HepG2 (cell line): ENCODE measurements around the gene INSIG1. TPM values are rescaled to one million over a fixed set of nuclear protein-coding genes. Genes with fewer than 3 reads are reported as not detected.

Source experiments
- ATAC-seq: fragments of 200-7000 bp; cut with Tn5 transposase; 3 replicates; pipeline ENCODE4 v1.9.1; 2020; ENCODE audit warnings: mild to moderate bottlenecking, moderate library complexity
- BruUV-seq: library from RNA; stranded (reverse); fragments of 400-500 nt; replicated peaks from 2 replicates; lab custom pipeline; 2021; lab: Mats Ljungman, UMichigan
- CTCF ChIA-PET: fragments of 300-600 bp; formaldehyde crosslinking; extraction: SDS; loops from one replicate; lab custom pipeline; 2021; ENCODE audit warnings: low total read pairs, inconsistent platforms, low intra/inter-chr PET ratio; lab: Yijun Ruan, JAX
- POLR2A ChIA-PET: fragments of 350-600 bp; sonication (Branson Sonifier 250); formaldehyde crosslinking; loops from one replicate; lab custom pipeline; 2020; ENCODE audit warnings: antibody characterized with exemption, inconsistent platforms; lab: Yijun Ruan, JAX
- DNase-seq: peaks from one replicate; pipeline ENCODE4 v3.0.0-alpha.2; 2015; ENCODE audit warnings: low spot score
- FAIRE-seq: peaks from 3 replicates; lab custom pipeline; 2011; peaks lifted over from hg19 to GRCh38; lab: Jason Lieb, UNC
- H2AFZ ChIP-seq: one replicate; pipeline ENCODE4 v1.6.1; 2011; ENCODE audit warnings: low read length, inconsistent platforms
- H3K27ac ChIP-seq: fragments of 300-600 bp; 3 replicates; pipeline ENCODE4 v1.8.0; 2011; ENCODE audit warnings: mixed run types, mild to moderate bottlenecking, mixed read lengths, low read length, inconsistent platforms; ENCODE audit not compliant: insufficient read depth; ENCODE audit errors: extremely low read length
- H3K27me3 ChIP-seq, 2 experiments: fragments of 200-600 bp in 1 of 2; 2 replicates in 1 of 2; 3 replicates in 1 of 2; pipeline versions ENCODE4 v1.6.0 to v1.8.0; 2011; ENCODE audit warnings: low read length in 2 of 2, mild to moderate bottlenecking in 2 of 2, moderate library complexity in 2 of 2, inconsistent platforms in 1 of 2; ENCODE audit not compliant: insufficient read depth in 2 of 2, control insufficient read depth in 1 of 2
- H3K36me3 ChIP-seq, 2 experiments: fragments of 200-600 bp in 1 of 2; replicated peaks in 1 of 2; 2 replicates in 1 of 2; 3 replicates in 1 of 2; pipeline versions ENCODE4 v1.5.1 to v1.8.0; 2011; ENCODE audit warnings: low read length in 2 of 2, inconsistent platforms in 1 of 2; ENCODE audit not compliant: insufficient read depth in 2 of 2, control insufficient read depth in 1 of 2
- H3K4me1 ChIP-seq: 2 replicates; pipeline ENCODE4 v1.5.1; 2012; ENCODE audit warnings: low read length, inconsistent platforms; ENCODE audit not compliant: insufficient read depth
- H3K4me2 ChIP-seq: 2 replicates; pipeline ENCODE4 v1.6.0; 2011; ENCODE audit warnings: low read depth, low read length, inconsistent platforms
- H3K4me3 ChIP-seq, 3 experiments: fragments of 200-600 bp in 1 of 3; sonication (generic), shearing (Covaris generic) in 1 of 3; replicated peaks in 1 of 3; 2 replicates each; pipeline ENCODE4 v1.5.1; 2011 to 2016; ENCODE audit warnings: low read length in 3 of 3, inconsistent platforms in 2 of 3, low read depth in 2 of 3, mild to moderate bottlenecking in 2 of 3, control low read depth in 1 of 3, mixed read lengths in 1 of 3; ENCODE audit not compliant: insufficient read depth in 1 of 3
- H3K79me2 ChIP-seq: one replicate; pipeline ENCODE4 v1.6.1; 2011; ENCODE audit warnings: low read length, inconsistent platforms; ENCODE audit not compliant: insufficient read depth
- H3K9ac ChIP-seq: 2 replicates; pipeline ENCODE4 v1.6.0; 2011; ENCODE audit warnings: mild to moderate bottlenecking, low read depth, low read length, inconsistent platforms; ENCODE audit not compliant: insufficient read depth
- H3K9me3 ChIP-seq: 2 replicates; pipeline ENCODE4 v1.5.1; 2012; ENCODE audit warnings: mild to moderate bottlenecking, low read length
- H4K20me1 ChIP-seq: 2 replicates; pipeline ENCODE4 v1.6.0; 2011; ENCODE audit warnings: inconsistent platforms, mild to moderate bottlenecking, low read length, moderate library complexity; ENCODE audit not compliant: insufficient read depth
- CEBPB ChIP-seq: IDR thresholded peaks from 2 replicates; pipeline ENCODE4 v1.6.1; 2011; ENCODE audit warnings: low read depth, low read length, improper control_type of control experiment, borderline replicate concordance
- DNMT3B ChIP-seq: conservative IDR thresholded peaks from 2 replicates; pipeline ENCODE4 v1.6.1; 2016; ENCODE audit warnings: missing biosample characterization, control low read depth
- GATA4 ChIP-seq: sonication (generic); IDR thresholded peaks from 2 replicates; pipeline ENCODE4 v1.6.1; 2016; ENCODE audit warnings: antibody characterized with exemption, low read depth, borderline replicate concordance
- MTERF4 ChIP-seq: sonication (generic); formaldehyde crosslinking; IDR thresholded peaks from 2 replicates; pipeline ENCODE4 v1.8.0; 2023; ENCODE audit warnings: mild to moderate bottlenecking, missing genetic modification reagents
- NCOA5 ChIP-seq: sonication (generic); formaldehyde crosslinking; IDR thresholded peaks from 2 replicates; pipeline ENCODE4 v1.4.0; 2020; ENCODE audit warnings: missing genetic modification reagents
- NCOR1 ChIP-seq: fragments of 200-600 bp; sonication (generic); IDR thresholded peaks from 2 replicates; pipeline ENCODE4 v1.7.0; 2017; ENCODE audit warnings: antibody characterized with exemption, low read length, borderline replicate concordance
- XBP1 ChIP-seq: sonication (generic); formaldehyde crosslinking; IDR thresholded peaks from 2 replicates; pipeline ENCODE4 v1.5.0; 2020; ENCODE audit warnings: missing genetic modification reagents
- ZBTB43 ChIP-seq: sonication (generic); formaldehyde crosslinking; conservative IDR thresholded peaks from 2 replicates; pipeline ENCODE4 v1.4.0; 2020; ENCODE audit warnings: missing genetic modification reagents
- ZNF17 ChIP-seq: sonication (generic); formaldehyde crosslinking; IDR thresholded peaks from 2 replicates; pipeline ENCODE4 v1.5.0; 2020; ENCODE audit warnings: mild to moderate bottlenecking, missing genetic modification reagents
- ZNF230 ChIP-seq: sonication (generic); formaldehyde crosslinking; IDR thresholded peaks from 2 replicates; pipeline ENCODE4 v1.4.0; 2020; ENCODE audit warnings: mild to moderate bottlenecking, missing genetic modification reagents
- ZNF468 ChIP-seq: sonication (generic); formaldehyde crosslinking; IDR thresholded peaks from 2 replicates; pipeline ENCODE4 v1.8.0; 2022; ENCODE audit warnings: mild to moderate bottlenecking, moderate library complexity, missing genetic modification reagents
- ZNF510 ChIP-seq: sonication (generic); formaldehyde crosslinking; IDR thresholded peaks from 2 replicates; pipeline ENCODE4 v1.4.0; 2020; ENCODE audit warnings: low read depth, mild to moderate bottlenecking, missing genetic modification reagents
- ZNF552 ChIP-seq: sonication (generic); formaldehyde crosslinking; IDR thresholded peaks from 2 replicates; pipeline ENCODE4 v1.9.0; 2022; ENCODE audit warnings: missing genetic modification reagents, mild to moderate bottlenecking, borderline replicate concordance
- ZNF619 ChIP-seq: sonication (generic); formaldehyde crosslinking; IDR thresholded peaks from 2 replicates; pipeline ENCODE4 v1.4.0; 2020; ENCODE audit warnings: mild to moderate bottlenecking, missing genetic modification reagents
- ZZZ3 ChIP-seq: sonication (generic); formaldehyde crosslinking; IDR thresholded peaks from 2 replicates; pipeline ENCODE4 v1.4.0; 2020; ENCODE audit warnings: missing genetic modification reagents, mild to moderate bottlenecking, borderline replicate concordance
- WGBS: methylation state at CpG from one replicate; pipeline ENCODE4 v1.1.6; 2017; ENCODE audit warnings: low lambda C conversion rate; 5-methylcytosine and 5-hydroxymethylcytosine counted together
- in situ Hi-C: cut with HindIII; loops from 2 replicates; pipeline ENCODE4 v1.10.0; 2017; ENCODE audit warnings: low pct_unique_long_range_greater_than_20kb; ENCODE audit not compliant: extremely low pct_ligation_motif_present
- intact Hi-C: fragments of 100-400 bp; cut with micrococcal nuclease; formaldehyde crosslinking; loops from one replicate; pipeline ENCODE4 v1.10.0; 2022; ENCODE audit not compliant: unreplicated experiment
- polyA plus RNA-seq, 8 experiments: library from polyadenylated mRNA; depleted of rRNA in 3 of 8; stranded (reverse) in 7 of 8; unstranded in 1 of 8; fragments of >200 nt; fragmentation: Illumina TruSeq in 4 of 8; extraction: Trizol in 4 of 8; gene quantifications; 2 replicates each; pipeline versions ENCODE4 v1.2.1 to v1.2.3, GENCODE V29; 2011 to 2016; ENCODE audit warnings: low read depth in 4 of 8, missing spikeins in 1 of 8, mixed read lengths in 1 of 8; ENCODE audit not compliant: insufficient read depth in 1 of 8
- total RNA-seq, 5 experiments: library from RNA; depleted of rRNA; stranded (reverse); fragments of >200 nt; fragmentation: Illumina TruSeq; extraction: Trizol; gene quantifications; 2 replicates each; pipeline ENCODE4 v1.2.3, GENCODE V29; 2016; ENCODE audit warnings: low read depth in 1 of 5
- TF ChIP-seq, protein P1 (sequence below): sonication (generic); formaldehyde crosslinking; IDR thresholded peaks from 2 replicates; pipeline ENCODE4 v1.9.0; 2021; ENCODE audit warnings: missing genetic modification reagents, borderline replicate concordance
- TF ChIP-seq, protein P2 (sequence below): sonication (generic); formaldehyde crosslinking; IDR thresholded peaks from 2 replicates; pipeline ENCODE4 v1.8.0; 2022; ENCODE audit warnings: missing genetic modification reagents, mild to moderate bottlenecking, moderate library complexity, borderline replicate concordance

The INSIG1 gene
- total and polyA plus RNA-seq, 2 of the 13 experiments (the other 11 are each of a cell fraction or from before 2014, with no cell fraction given), result 0.07 to 0.11 TPM

DNA sequence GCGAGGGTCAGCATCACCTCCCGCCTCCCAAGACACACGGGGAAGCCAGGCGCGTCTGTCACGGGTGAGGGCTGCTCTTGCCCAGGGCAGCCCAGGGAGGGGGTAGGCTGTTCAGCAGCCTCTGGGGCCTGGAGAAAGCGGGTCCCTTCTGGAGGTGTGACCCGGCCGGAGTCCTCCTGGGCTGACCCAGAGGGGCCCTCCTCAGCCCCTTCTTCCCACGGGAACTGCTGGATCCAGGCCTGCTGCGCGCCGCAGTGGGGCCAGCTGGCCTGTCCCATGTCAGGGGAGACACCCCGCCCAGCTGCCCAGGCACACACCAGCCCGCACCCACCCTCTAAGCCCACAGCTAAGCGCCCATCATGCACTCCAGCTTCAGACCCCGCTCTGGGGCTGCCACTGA is 41.8 kb downstream of the INSIG1 start:
- TF ChIP-seq NCOR1 (no peak), MTERF4 (CRISPR knock-in tag) (no peak), ZBTB43 (CRISPR knock-in tag) (no peak), ZNF17 (CRISPR knock-in tag) (no peak), ZNF510 (no peak), GATA4 (no peak), ZZZ3 (no peak), ZNF552 (CRISPR knock-in tag) (no peak), ZNF619 (CRISPR knock-in tag) (no peak), XBP1 (CRISPR knock-in tag) (no peak), CEBPB (no peak), ZNF230 (CRISPR knock-in tag) (no peak), ZNF468 (no peak), NCOA5 (CRISPR knock-in tag) (no peak), DNMT3B (CRISPR knock-in tag) (no peak)
- TF ChIP-seq, protein P1, sequence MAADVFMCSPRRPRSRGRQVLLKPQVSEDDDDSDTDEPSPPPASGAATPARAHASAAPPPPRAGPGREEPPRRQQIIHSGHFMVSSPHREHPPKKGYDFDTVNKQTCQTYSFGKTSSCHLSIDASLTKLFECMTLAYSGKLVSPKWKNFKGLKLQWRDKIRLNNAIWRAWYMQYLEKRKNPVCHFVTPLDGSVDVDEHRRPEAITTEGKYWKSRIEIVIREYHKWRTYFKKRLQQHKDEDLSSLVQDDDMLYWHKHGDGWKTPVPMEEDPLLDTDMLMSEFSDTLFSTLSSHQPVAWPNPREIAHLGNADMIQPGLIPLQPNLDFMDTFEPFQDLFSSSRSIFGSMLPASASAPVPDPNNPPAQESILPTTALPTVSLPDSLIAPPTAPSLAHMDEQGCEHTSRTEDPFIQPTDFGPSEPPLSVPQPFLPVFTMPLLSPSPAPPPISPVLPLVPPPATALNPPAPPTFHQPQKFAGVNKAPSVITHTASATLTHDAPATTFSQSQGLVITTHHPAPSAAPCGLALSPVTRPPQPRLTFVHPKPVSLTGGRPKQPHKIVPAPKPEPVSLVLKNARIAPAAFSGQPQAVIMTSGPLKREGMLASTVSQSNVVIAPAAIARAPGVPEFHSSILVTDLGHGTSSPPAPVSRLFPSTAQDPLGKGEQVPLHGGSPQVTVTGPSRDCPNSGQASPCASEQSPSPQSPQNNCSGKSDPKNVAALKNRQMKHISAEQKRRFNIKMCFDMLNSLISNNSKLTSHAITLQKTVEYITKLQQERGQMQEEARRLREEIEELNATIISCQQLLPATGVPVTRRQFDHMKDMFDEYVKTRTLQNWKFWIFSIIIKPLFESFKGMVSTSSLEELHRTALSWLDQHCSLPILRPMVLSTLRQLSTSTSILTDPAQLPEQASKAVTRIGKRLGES (CRISPR knock-in tag), result no peak
- TF ChIP-seq, protein P2, sequence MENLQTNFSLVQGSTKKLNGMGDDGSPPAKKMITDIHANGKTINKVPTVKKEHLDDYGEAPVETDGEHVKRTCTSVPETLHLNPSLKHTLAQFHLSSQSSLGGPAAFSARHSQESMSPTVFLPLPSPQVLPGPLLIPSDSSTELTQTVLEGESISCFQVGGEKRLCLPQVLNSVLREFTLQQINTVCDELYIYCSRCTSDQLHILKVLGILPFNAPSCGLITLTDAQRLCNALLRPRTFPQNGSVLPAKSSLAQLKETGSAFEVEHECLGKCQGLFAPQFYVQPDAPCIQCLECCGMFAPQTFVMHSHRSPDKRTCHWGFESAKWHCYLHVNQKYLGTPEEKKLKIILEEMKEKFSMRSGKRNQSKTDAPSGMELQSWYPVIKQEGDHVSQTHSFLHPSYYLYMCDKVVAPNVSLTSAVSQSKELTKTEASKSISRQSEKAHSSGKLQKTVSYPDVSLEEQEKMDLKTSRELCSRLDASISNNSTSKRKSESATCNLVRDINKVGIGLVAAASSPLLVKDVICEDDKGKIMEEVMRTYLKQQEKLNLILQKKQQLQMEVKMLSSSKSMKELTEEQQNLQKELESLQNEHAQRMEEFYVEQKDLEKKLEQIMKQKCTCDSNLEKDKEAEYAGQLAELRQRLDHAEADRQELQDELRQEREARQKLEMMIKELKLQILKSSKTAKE, result no peak
- ChIA-PET POLR2A (no interaction called here), CTCF (no interaction called here)
- in situ Hi-C loops, result no loop called here
- Histone ChIP-seq H3K4me1 (no peaks in the 10 kb centered on the region), H3K27me3 (peaks cover 4 to 44% of the 10 kb centered on the region in 2 experiments; a peak in 3 of 5 replicates), H3K36me3 (no peaks in the 10 kb centered on the region), H2AFZ (no peak overlapping the region), H4K20me1 (no peaks in the 10 kb centered on the region), H3K79me2 (no peaks in the 10 kb centered on the region), H3K9ac (no peak overlapping the region), H3K4me3 (no peak overlapping the region), H3K9me3 (no peaks in the 10 kb centered on the region), H3K27ac (no peak overlapping the region), H3K4me2 (no peak overlapping the region)
- DNase-seq (no peak), ATAC-seq (no peak; the same call in 2 of the 3 replicates), FAIRE-seq (no peak)
- no TSS peak for BruUV-seq
- WGBS, result 20% methylated on average over 2 of the region's 17 CpGs
- intact Hi-C loops, result no loop called here
